GM12878 (cell line): Measurements from ENCODE around the gene CUL5. TPM values are rescaled to one million over a fixed set of nuclear protein-coding genes. Genes with fewer than 3 reads are reported as not detected.

ENCODE experiments used
- ATAC-seq: fragments of 200-7000 bp; cut with Tn5 transposase; 3 replicates; pipeline ENCODE4 v1.9.1; 2020; ENCODE audit warnings: mild to moderate bottlenecking, moderate library complexity
- BruUV-seq: library from RNA; stranded (reverse); fragments of 400-500 nt; replicated peaks from 2 replicates; lab custom pipeline; 2021; lab: Mats Ljungman, UMichigan
- CTCF ChIA-PET: fragments of 300-600 bp; sonication (Branson Sonifier 250); formaldehyde crosslinking; extraction: SDS; loops from one replicate; lab custom pipeline; 2021; ENCODE audit warnings: inconsistent platforms; lab: Yijun Ruan, JAX
- POLR2A ChIA-PET: fragments of 350-600 bp; formaldehyde crosslinking; extraction: SDS; loops from one replicate; lab custom pipeline; 2021; ENCODE audit warnings: inconsistent platforms; lab: Charles Lee
- RAD21 ChIA-PET: fragments of 300-600 bp; sonication (Branson Sonifier 250); formaldehyde crosslinking; loops from one replicate; lab custom pipeline; 2023; ENCODE audit warnings: antibody characterized with exemption; ENCODE audit not compliant: unreplicated experiment; lab: Charles Lee
- SMC1A ChIA-PET: fragments of 300-600 bp; sonication (Branson Sonifier 250); formaldehyde crosslinking; loops from one replicate; lab custom pipeline; 2023; ENCODE audit not compliant: unreplicated experiment, uncharacterized antibody; lab: Charles Lee
- DNase-seq: peaks from one replicate; pipeline ENCODE4 v3.0.0-alpha.2; 2011; ENCODE audit warnings: low read depth, low spot score
- FAIRE-seq: peaks from 3 replicates; lab custom pipeline; 2011; peaks lifted over from hg19 to GRCh38; lab: Jason Lieb, UNC
- H2AFZ ChIP-seq: 2 replicates; pipeline ENCODE4 v1.6.0; 2011; ENCODE audit warnings: low read depth, low read length, control low read depth; ENCODE audit not compliant: control insufficient read depth
- H3K27ac ChIP-seq: 2 replicates; pipeline ENCODE4 v1.5.1; 2011; ENCODE audit warnings: control low read depth; ENCODE audit not compliant: control insufficient read depth, insufficient read depth
- H3K27me3 ChIP-seq, 2 experiments: replicated peaks in 1 of 2; 2 replicates each; pipeline versions ENCODE4 v1.6.0 to v1.6.1; 2011; ENCODE audit warnings: low read length in 1 of 2; ENCODE audit not compliant: control insufficient read depth in 2 of 2, insufficient read depth in 2 of 2
- H3K36me3 ChIP-seq, 2 experiments: 2 replicates each; pipeline ENCODE4 v1.5.1; 2011; ENCODE audit warnings: low read length in 1 of 2; ENCODE audit not compliant: control insufficient read depth in 2 of 2, insufficient read depth in 2 of 2
- H3K4me1 ChIP-seq: 2 replicates; pipeline ENCODE4 v1.6.1; 2011; ENCODE audit warnings: mild to moderate bottlenecking, low read length, moderate library complexity, mixed read lengths; ENCODE audit not compliant: control insufficient read depth, insufficient read depth
- H3K4me2 ChIP-seq: 2 replicates; pipeline ENCODE4 v1.6.0; 2011; ENCODE audit warnings: control low read depth; ENCODE audit not compliant: control insufficient read depth, insufficient read depth
- H3K4me3 ChIP-seq: fragments of 200-600 bp; sonication (generic); 2 replicates; pipeline ENCODE4 v1.5.1; 2016
- H3K79me2 ChIP-seq: 2 replicates; pipeline ENCODE4 v1.6.0; 2011; ENCODE audit warnings: low read length; ENCODE audit not compliant: control insufficient read depth, insufficient read depth
- H3K9ac ChIP-seq: 2 replicates; pipeline ENCODE4 v1.8.0; 2011; ENCODE audit warnings: low read length, control low read depth, mixed read lengths; ENCODE audit not compliant: control insufficient read depth, insufficient read depth
- H3K9me3 ChIP-seq: replicated peaks from 3 replicates; pipeline ENCODE4 v1.5.1; 2011; ENCODE audit warnings: mild to moderate bottlenecking, low read length; ENCODE audit not compliant: control insufficient read depth, insufficient read depth
- H4K20me1 ChIP-seq: 2 replicates; pipeline ENCODE4 v1.6.0; 2011; ENCODE audit not compliant: control insufficient read depth, insufficient read depth
- ASH2L ChIP-seq: fragments of 300-600, 200-600 bp; sonication (generic); IDR thresholded peaks from 2 replicates; pipeline ENCODE4 v1.6.1; 2017; ENCODE audit warnings: low read depth, mild to moderate bottlenecking, borderline replicate concordance
- BACH1 ChIP-seq: fragments of 450-650 bp; IDR thresholded peaks from 2 replicates; pipeline ENCODE4 v1.6.1; 2017; ENCODE audit warnings: mild to moderate bottlenecking, borderline replicate concordance
- CEBPB ChIP-seq, 2 experiments: fragments of 150-350 bp in 1 of 2; IDR thresholded peaks; 2 replicates each; pipeline ENCODE4 v1.6.1; 2012 to 2014; ENCODE audit warnings: low read depth in 2 of 2, low read length in 2 of 2, borderline replicate concordance in 1 of 2, inconsistent platforms in 1 of 2
- CREB1 ChIP-seq: IDR thresholded peaks from 2 replicates; pipeline ENCODE4 v1.6.1; 2012; ENCODE audit warnings: low read depth, mild to moderate bottlenecking, inconsistent platforms
- E2F8 ChIP-seq: fragments of 450-650 bp; IDR thresholded peaks from 2 replicates; pipeline ENCODE4 v1.6.1; 2018; ENCODE audit warnings: mild to moderate bottlenecking, low read depth, moderate library complexity; ENCODE audit not compliant: partially characterized antibody
- FOXK2 ChIP-seq: fragments of 450-650 bp; IDR thresholded peaks from 2 replicates; pipeline ENCODE4 v1.6.1; 2017; ENCODE audit warnings: mild to moderate bottlenecking, moderate library complexity
- HCFC1 ChIP-seq: fragments of 150-350 bp; IDR thresholded peaks from 2 replicates; pipeline ENCODE4 v1.6.1; 2014; ENCODE audit warnings: low read length
- NBN ChIP-seq: fragments of 450-650 bp; IDR thresholded peaks from 2 replicates; pipeline ENCODE4 v1.6.1; 2016
- NFYA ChIP-seq: IDR thresholded peaks from 2 replicates; pipeline ENCODE4 v1.6.1; 2011; ENCODE audit warnings: low read depth, mild to moderate bottlenecking, low read length, improper control_type of control experiment, borderline replicate concordance
- NR2C2 ChIP-seq: IDR thresholded peaks from 2 replicates; pipeline ENCODE4 v1.6.1; 2011; ENCODE audit warnings: borderline replicate concordance, low read depth; ENCODE audit not compliant: control insufficient read depth, insufficient read length
- POLR2AphosphoS2 ChIP-seq: IDR thresholded peaks from 2 replicates; pipeline ENCODE4 v1.6.1; 2011; ENCODE audit warnings: low read depth, mild to moderate bottlenecking, low read length, improper control_type of control experiment, moderate library complexity
- POU2F2 ChIP-seq: IDR thresholded peaks from 3 replicates; pipeline ENCODE4 v1.6.1; 2011; ENCODE audit warnings: low read depth, mild to moderate bottlenecking, low read length, borderline replicate concordance
- PRDM15 ChIP-seq: fragments of 450-650 bp; formaldehyde crosslinking; IDR thresholded peaks from 2 replicates; pipeline ENCODE4 v1.4.0; 2020; ENCODE audit warnings: mild to moderate bottlenecking, moderate library complexity
- SMC3 ChIP-seq: IDR thresholded peaks from 2 replicates; pipeline ENCODE4 v1.6.1; 2011; ENCODE audit warnings: low read length, improper control_type of control experiment, borderline replicate concordance
- TCF3 ChIP-seq: IDR thresholded peaks from 2 replicates; pipeline ENCODE4 v1.6.1; 2012; ENCODE audit warnings: low read depth, mild to moderate bottlenecking, low read length, borderline replicate concordance; ENCODE audit not compliant: insufficient read depth
- ZSCAN29 ChIP-seq: fragments of 450-650 bp; IDR thresholded peaks from 2 replicates; pipeline ENCODE4 v1.6.1; 2017; ENCODE audit warnings: mild to moderate bottlenecking, moderate library complexity
- WGBS: methylation state at CpG from one replicate; pipeline ENCODE4 v1.1.6; 2016; ENCODE audit warnings: low lambda C conversion rate; ENCODE audit not compliant: insufficient replicate concordance, insufficient coverage; ENCODE audit errors: missing lambda C conversion rate; 5-methylcytosine and 5-hydroxymethylcytosine counted together
- in situ Hi-C: fragments of 300-500 bp; cut with MboI; formaldehyde crosslinking; loops from 9 replicates; pipeline ENCODE4 v1.14.3; 2018; ENCODE audit warnings: mixed read lengths
- intact Hi-C: fragments of 100-400 bp; cut with micrococcal nuclease; formaldehyde crosslinking; loops from one replicate; pipeline ENCODE4 v1.14.2; 2022; ENCODE audit not compliant: unreplicated experiment
- polyA plus RNA-seq, 11 experiments: library from polyadenylated mRNA; depleted of rRNA in 4 of 11; unstranded in 6 of 11; stranded (reverse) in 5 of 11; fragments of >200 nt; fragmentation: Nextera tagmentation in 4 of 11; fragmentation: Illumina TruSeq in 1 of 11; extraction: Ambion mirVana in 4 of 11; extraction: Trizol in 1 of 11; gene quantifications; 1 replicate in 1 of 11; 2 replicates in 10 of 11; pipeline versions ENCODE4 v1.2.1 to v1.2.3, GENCODE V29; 2011 to 2016; ENCODE audit warnings: inconsistent platforms in 2 of 11, missing spikeins in 2 of 11, low read depth in 1 of 11
- total RNA-seq, 4 experiments: library from RNA; depleted of rRNA in 3 of 4; stranded (reverse); fragments of >200 nt in 3 of 4; fragmentation: Illumina TruSeq in 1 of 4; extraction: Trizol in 1 of 4; gene quantifications; 2 replicates each; pipeline versions ENCODE4 v1.2.1 to v1.2.3, GENCODE V29; 2013 to 2021
- TF ChIP-seq, protein P1 (sequence below): fragments of 450-650 bp; IDR thresholded peaks from 2 replicates; pipeline ENCODE4 v1.6.1; 2018; ENCODE audit warnings: borderline replicate concordance, mild to moderate bottlenecking; ENCODE audit not compliant: partially characterized antibody

Gene CUL5
- total and polyA plus RNA-seq, 10 of the 15 experiments (the other 5 are each of a cell fraction or from before 2014, with no cell fraction given) = 9.1 to 37.6 (median 18.3) TPM

DNA sequence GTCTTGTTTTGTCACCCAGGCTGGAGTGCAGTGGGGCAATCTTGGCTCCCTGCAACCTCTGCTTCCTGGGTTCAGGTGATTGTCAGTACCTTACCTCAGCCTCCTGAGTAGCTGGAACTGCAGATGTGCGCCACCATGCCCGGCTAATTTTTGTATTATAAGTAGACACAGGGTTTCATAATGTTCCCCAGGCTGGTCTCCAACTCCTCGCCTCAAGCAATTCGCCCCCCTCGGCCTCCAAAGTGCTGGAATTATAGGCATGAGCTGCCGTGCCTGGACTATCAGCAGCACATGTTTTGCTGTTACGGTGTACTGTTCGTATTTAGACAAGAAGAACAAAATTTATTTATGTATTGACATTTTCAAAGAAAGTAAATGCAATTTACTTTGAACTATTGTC lies 45.6 kb upstream of the CUL5 start:
- 67% methylated on average over 8 of the region's 8 CpGs for WGBS
- no TSS peak for BruUV-seq
- ATAC-seq = no peak
- no peak overlapping the region for H3K9ac ChIP-seq
- H3K9me3 ChIP-seq = no peaks in the 10 kb centered on the region
- ChIA-PET CTCF (no interaction called here), RAD21 (no interaction called here), POLR2A (no interaction called here), SMC1A (no interaction called here)
- intact Hi-C loops = no loop called here
- no peak for DNase-seq
- peaks cover 7% of the 10 kb centered on the region; the same call in 1 of the 2 replicates for H3K4me1 ChIP-seq
- H4K20me1 ChIP-seq = no peaks in the 10 kb centered on the region
- H3K79me2 ChIP-seq = no peaks in the 10 kb centered on the region
- in situ Hi-C loops = no loop called here
- H2AFZ ChIP-seq = no peak overlapping the region
- H3K27ac ChIP-seq = no peak overlapping the region
- H3K4me3 ChIP-seq = no peak overlapping the region
- FAIRE-seq = no peak
- H3K27me3 ChIP-seq = no peaks in the 10 kb centered on the region
- H3K4me2 ChIP-seq = no peak overlapping the region
- no peaks in the 10 kb centered on the region; a peak in 1 of 4 replicates for H3K36me3 ChIP-seq
- TF ChIP-seq POLR2AphosphoS2 (no peak), TCF3 (no peak), FOXK2 (no peak), HCFC1 (no peak), POU2F2 (no peak), BACH1 (no peak), NBN (no peak), SMC3 (no peak), ZSCAN29 (no peak), PRDM15 (CRISPR knock-in tag) (no peak), CEBPB (IDR thresholded peaks at IDR 0.05; ENCODE audit: borderline replicate concordance in 1 of 2, low read depth in 2 of 2, low read length in 2 of 2) (no peak), E2F8 (no peak), NR2C2 (no peak), NFYA (no peak), ASH2L (no peak), CREB1 (no peak)
- TF ChIP-seq, protein P1, sequence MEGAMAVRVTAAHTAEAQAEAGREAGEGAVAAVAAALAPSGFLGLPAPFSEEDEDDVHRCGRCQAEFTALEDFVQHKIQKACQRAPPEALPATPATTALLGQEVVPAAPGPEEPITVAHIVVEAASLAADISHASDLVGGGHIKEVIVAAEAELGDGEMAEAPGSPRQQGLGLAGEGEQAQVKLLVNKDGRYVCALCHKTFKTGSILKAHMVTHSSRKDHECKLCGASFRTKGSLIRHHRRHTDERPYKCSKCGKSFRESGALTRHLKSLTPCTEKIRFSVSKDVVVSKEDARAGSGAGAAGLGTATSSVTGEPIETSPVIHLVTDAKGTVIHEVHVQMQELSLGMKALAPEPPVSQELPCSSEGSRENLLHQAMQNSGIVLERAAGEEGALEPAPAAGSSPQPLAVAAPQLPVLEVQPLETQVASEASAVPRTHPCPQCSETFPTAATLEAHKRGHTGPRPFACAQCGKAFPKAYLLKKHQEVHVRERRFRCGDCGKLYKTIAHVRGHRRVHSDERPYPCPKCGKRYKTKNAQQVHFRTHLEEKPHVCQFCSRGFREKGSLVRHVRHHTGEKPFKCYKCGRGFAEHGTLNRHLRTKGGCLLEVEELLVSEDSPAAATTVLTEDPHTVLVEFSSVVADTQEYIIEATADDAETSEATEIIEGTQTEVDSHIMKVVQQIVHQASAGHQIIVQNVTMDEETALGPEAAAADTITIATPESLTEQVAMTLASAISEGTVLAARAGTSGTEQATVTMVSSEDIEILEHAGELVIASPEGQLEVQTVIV = no peak
